Testis (tissue), 3 donors: ENCODE results near the gene GCNT1. TPM values are rescaled to one million over a fixed set of nuclear protein-coding genes. Genes with fewer than 3 reads are reported as not detected.

Experiments
- DNase-seq: peaks from one replicate; pipeline ENCODE4 v3.0.0-alpha.2; 2019
- H3K27ac ChIP-seq, 2 donors: fragments of 200-600 bp; sonication (generic); one replicate each; pipeline ENCODE4 v1.5.1; 2019
- H3K27me3 ChIP-seq: fragments of 200-600 bp; sonication (generic); one replicate; pipeline ENCODE4 v1.5.1; 2019
- H3K36me3 ChIP-seq: fragments of 200-600 bp; sonication (generic); one replicate; pipeline ENCODE4 v1.5.1; 2017; ENCODE audit warnings: low read depth; ENCODE audit errors: missing control alignments
- H3K4me1 ChIP-seq: fragments of 200-600 bp; sonication (generic); one replicate; pipeline ENCODE4 v1.5.1; 2019
- H3K4me3 ChIP-seq, 2 donors: fragments of 200-600 bp; sonication (generic); one replicate each; pipeline ENCODE4 v1.5.1; 2017 to 2019
- H3K9me3 ChIP-seq: fragments of 200-600 bp; sonication (generic); one replicate; pipeline ENCODE4 v1.5.1; 2017
- POLR2A ChIP-seq: fragments of 450-650 bp; IDR thresholded peaks from one replicate; pipeline ENCODE4 v1.6.1; 2017; ENCODE audit warnings: antibody characterized with exemption, mild to moderate bottlenecking, moderate library complexity
- WGBS, 2 donors: methylation state at CpG; one replicate each; pipeline ENCODE4 v1.1.5; 2018; 5-methylcytosine and 5-hydroxymethylcytosine counted together
- intact Hi-C: fragments of 100-400 bp; cut with DNase I; formaldehyde crosslinking; loops from one replicate; pipeline ENCODE4 v1.15.1; 2023; ENCODE audit warnings: low total_unique reads
- polyA plus RNA-seq: library from polyadenylated mRNA; stranded (reverse); fragments of 350-450 nt; fragmentation: Illumina TruSeq; extraction: RNeasy Lipid Tissue Mini Kit (QIAGEN cat#74804); gene quantifications from one replicate; pipeline ENCODE4 v1.2.3, GENCODE V29; 2014; ENCODE audit warnings: low read depth, low replicate concordance; ENCODE audit not compliant: insufficient read depth
- total RNA-seq, 2 donors: library from RNA; depleted of rRNA; stranded (reverse); fragments of >200 nt; gene quantifications; one replicate each; pipeline ENCODE4 v1.2.3, GENCODE V29; 2016
- TF ChIP-seq, protein P1 (sequence below), 3 experiments: fragments of 450-650 bp in 2 of 3; fragments of 200-600 bp in 1 of 3; sonication (generic) in 1 of 3; IDR thresholded peaks; one replicate each; pipeline ENCODE4 v1.5.1; 2016 to 2019; ENCODE audit warnings: antibody characterized with exemption in 3 of 3, mild to moderate bottlenecking in 2 of 3, moderate library complexity in 1 of 3

Gene GCNT1
- total and polyA plus RNA-seq, 3 donors from 2014 or later = 2.1 to 7.5 (median 6.0) TPM

- DNase-seq = no peak
- H3K27me3 ChIP-seq = no peaks in the 10 kb centered on the region
- no peak overlapping the region for H3K4me3 ChIP-seq
- no peak overlapping the region for H3K27ac ChIP-seq
- 96 to 99% methylated on average over 4 of the region's 4 CpGs for WGBS, 2 donors
- H3K9me3 ChIP-seq = no peaks in the 10 kb centered on the region
- H3K4me1 ChIP-seq = no peaks in the 10 kb centered on the region
- H3K36me3 ChIP-seq = no peaks in the 10 kb centered on the region
- no peak for TF ChIP-seq POLR2A
- TF ChIP-seq, protein P1, sequence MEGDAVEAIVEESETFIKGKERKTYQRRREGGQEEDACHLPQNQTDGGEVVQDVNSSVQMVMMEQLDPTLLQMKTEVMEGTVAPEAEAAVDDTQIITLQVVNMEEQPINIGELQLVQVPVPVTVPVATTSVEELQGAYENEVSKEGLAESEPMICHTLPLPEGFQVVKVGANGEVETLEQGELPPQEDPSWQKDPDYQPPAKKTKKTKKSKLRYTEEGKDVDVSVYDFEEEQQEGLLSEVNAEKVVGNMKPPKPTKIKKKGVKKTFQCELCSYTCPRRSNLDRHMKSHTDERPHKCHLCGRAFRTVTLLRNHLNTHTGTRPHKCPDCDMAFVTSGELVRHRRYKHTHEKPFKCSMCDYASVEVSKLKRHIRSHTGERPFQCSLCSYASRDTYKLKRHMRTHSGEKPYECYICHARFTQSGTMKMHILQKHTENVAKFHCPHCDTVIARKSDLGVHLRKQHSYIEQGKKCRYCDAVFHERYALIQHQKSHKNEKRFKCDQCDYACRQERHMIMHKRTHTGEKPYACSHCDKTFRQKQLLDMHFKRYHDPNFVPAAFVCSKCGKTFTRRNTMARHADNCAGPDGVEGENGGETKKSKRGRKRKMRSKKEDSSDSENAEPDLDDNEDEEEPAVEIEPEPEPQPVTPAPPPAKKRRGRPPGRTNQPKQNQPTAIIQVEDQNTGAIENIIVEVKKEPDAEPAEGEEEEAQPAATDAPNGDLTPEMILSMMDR (IDR thresholded peaks at IDR 0.05) = no peak
- intact Hi-C loops = no loop called here
Observed at GRCh38 chr9:76424491-76424890, 34.5 kb upstream of the GCNT1 start.

DNA sequence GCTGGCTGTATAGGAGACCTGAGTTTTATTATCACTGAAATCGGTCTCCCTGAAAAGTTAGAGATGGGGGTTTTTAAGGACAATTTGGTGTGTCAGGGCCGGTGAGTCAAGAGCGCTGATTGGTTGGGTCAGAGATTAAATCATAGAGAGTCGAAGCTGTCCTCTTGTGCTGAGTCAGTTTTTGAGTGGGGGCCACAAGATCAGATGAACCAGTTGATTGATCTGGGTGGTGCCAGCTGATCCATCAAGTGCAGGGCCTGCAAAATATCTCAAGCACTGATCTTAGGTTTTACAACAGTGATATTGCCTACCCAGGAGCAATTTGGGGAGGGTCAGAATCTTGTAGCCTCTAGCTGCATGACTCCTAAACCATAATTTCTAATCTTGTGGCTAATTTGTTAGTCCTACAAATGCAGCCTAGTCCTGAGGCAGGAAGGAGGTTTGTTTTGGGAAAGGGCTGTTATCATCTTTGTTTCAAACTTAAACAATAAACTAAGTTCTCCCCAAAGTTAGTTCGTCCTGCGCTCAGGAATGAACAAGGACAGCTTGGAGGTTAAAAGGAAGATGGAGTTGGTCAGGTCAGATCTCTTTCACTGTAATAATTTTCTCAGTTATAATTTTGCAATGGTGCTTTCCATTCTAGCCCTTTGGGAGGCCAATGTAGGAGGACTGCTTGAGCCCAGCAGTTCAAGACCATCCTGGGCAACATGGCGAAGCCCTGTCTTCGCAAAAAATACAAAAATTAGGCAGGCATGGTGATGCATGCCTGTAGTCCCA, 33.1 kb upstream of the GCNT1 start:
- H3K27ac ChIP-seq = no peak overlapping the region
- TF ChIP-seq, protein P1 (IDR thresholded peaks at IDR 0.05) = no peak
- no peak for TF ChIP-seq POLR2A
- no peak overlapping the region for H3K4me3 ChIP-seq
- no peaks in the 10 kb centered on the region for H3K36me3 ChIP-seq
- H3K27me3 ChIP-seq = no peaks in the 10 kb centered on the region
- WGBS, 2 donors = 87 to 91% methylated on average over 8 of the region's 8 CpGs
- no peaks in the 10 kb centered on the region for H3K4me1 ChIP-seq
- DNase-seq = no peak
- intact Hi-C loops = no loop called here
- H3K9me3 ChIP-seq = no peaks in the 10 kb centered on the region

DNA sequence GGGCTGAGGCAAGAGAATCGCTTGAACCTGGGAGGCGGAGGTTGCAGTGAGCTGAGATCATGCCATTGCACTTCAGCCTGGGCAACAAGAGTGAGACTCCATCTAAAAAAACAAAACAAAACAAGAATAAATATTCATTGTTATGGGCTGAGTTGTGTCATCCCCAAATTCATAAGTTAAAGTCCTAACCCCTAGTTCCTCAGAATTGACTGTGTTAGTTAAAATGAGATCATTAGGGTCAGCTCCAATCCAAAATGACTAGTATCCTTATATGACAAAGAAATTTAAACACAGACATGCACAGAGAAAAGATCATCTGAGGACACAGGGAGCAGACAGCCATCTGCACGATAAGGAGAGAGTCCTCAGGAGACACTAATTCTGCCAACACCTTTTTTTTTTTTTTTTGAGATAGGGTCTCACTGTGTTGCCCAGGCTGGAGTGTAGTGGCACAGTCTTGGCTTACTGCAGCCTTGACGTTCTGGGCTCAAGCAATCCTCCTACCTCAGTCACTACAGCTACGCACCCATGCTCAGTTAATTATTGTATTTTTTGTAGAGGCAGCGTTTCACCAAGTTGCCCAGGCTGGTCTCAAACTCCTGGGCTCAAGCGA, 32.1 kb upstream of the GCNT1 start:
- no peak for TF ChIP-seq POLR2A
- TF ChIP-seq, protein P1 (IDR thresholded peaks at IDR 0.05) = no peak
- DNase-seq = no peak
- no peak overlapping the region for H3K27ac ChIP-seq
- no peaks in the 10 kb centered on the region for H3K27me3 ChIP-seq
- H3K4me3 ChIP-seq = no peak overlapping the region
- intact Hi-C loops = no loop called here
- no peaks in the 10 kb centered on the region for H3K4me1 ChIP-seq
- no peaks in the 10 kb centered on the region for H3K36me3 ChIP-seq
- WGBS, 2 donors = 76 to 83% methylated on average over 7 of the region's 7 CpGs
- no peaks in the 10 kb centered on the region for H3K9me3 ChIP-seq

- no peaks in the 10 kb centered on the region for H3K4me1 ChIP-seq
- 87 to 89% methylated on average over 8 of the region's 8 CpGs for WGBS, 2 donors
- H3K27ac ChIP-seq = no peak overlapping the region
- no peak for DNase-seq
- no peak overlapping the region for H3K4me3 ChIP-seq
- no peaks in the 10 kb centered on the region for H3K9me3 ChIP-seq
- intact Hi-C loops = no loop called here
- no peak for TF ChIP-seq POLR2A
- TF ChIP-seq, protein P1 (IDR thresholded peaks at IDR 0.05) = no peak
- H3K36me3 ChIP-seq = no peaks in the 10 kb centered on the region
- no peaks in the 10 kb centered on the region for H3K27me3 ChIP-seq
Observed at GRCh38 chr9:76431601-76432000, 27.4 kb upstream of the GCNT1 start.
